Tibial artery (tissue), 4 donors: ENCODE results near the gene CD33.

Source experiments
- DNase-seq, 2 donors: peaks; one replicate each; pipeline ENCODE4 v3.0.0-alpha.2; 2019
- H3K27ac ChIP-seq, 2 donors: fragments of 200-600 bp; sonication (generic) in 1 of 2; 1 replicate in 1 of 2; 2 replicates in 1 of 2; pipeline ENCODE4 v1.5.1; 2018 to 2019; ENCODE audit warnings: mild to moderate bottlenecking in 1 of 2
- H3K27me3 ChIP-seq, 2 donors: fragments of 200-600 bp; sonication (generic) in 1 of 2; one replicate each; pipeline versions ENCODE4 v1.5.1 to v1.6.0; 2016 to 2019
- H3K36me3 ChIP-seq, 3 donors: fragments of 200-600 bp; sonication (generic) in 2 of 3; one replicate each; pipeline ENCODE4 v1.5.1; 2016 to 2019; ENCODE audit warnings: mild to moderate bottlenecking in 2 of 3
- H3K4me1 ChIP-seq, 4 donors: fragments of 200-600 bp; sonication (generic) in 2 of 4; 1 replicate in 3 of 4; 2 replicates in 1 of 4; pipeline ENCODE4 v1.5.1; 2016 to 2019
- H3K4me3 ChIP-seq, 2 donors: fragments of 200-600 bp; sonication (generic) in 1 of 2; 1 replicate in 1 of 2; 2 replicates in 1 of 2; pipeline ENCODE4 v1.5.1; 2018 to 2019; ENCODE audit warnings: mild to moderate bottlenecking in 2 of 2
- H3K9me3 ChIP-seq, 3 donors: fragments of 200-600 bp; sonication (generic) in 1 of 3; one replicate each; pipeline ENCODE4 v1.5.1; 2016 to 2019
- CTCF ChIP-seq, 2 experiments: fragments of 200-600 bp in 1 of 2; fragments of 450-650 bp in 1 of 2; IDR thresholded peaks; one replicate each; pipeline ENCODE4 v1.5.1; 2017 to 2019; ENCODE audit warnings: antibody characterized with exemption in 2 of 2, mild to moderate bottlenecking in 1 of 2, moderate library complexity in 1 of 2
- intact Hi-C: fragments of 100-400 bp; cut with DNase I; formaldehyde crosslinking; loops from one replicate; pipeline ENCODE4 v1.15.0; 2023; ENCODE audit warnings: low total_unique reads

The CD33 gene

GRCh38 chr19:51200071-51200666 is 24.7 kb upstream of the CD33 start:
- intact Hi-C loops, result no loop called here
- H3K4me1 ChIP-seq, result no peaks in the 10 kb centered on the region
- H3K27me3 ChIP-seq, result peaks cover 0 to 30% of the 10 kb centered on the region in 2 donors
- no peaks in the 10 kb centered on the region for H3K9me3 ChIP-seq
- H3K4me3 ChIP-seq, result no peak overlapping the region
- H3K36me3 ChIP-seq, result no peaks in the 10 kb centered on the region
- H3K27ac ChIP-seq, result no peak overlapping the region
- DNase-seq, result no peak
- no peak for TF ChIP-seq CTCF (IDR thresholded peaks at IDR 0.05)

GRCh38 chr19:51201712-51202111 is 23.2 kb upstream of the CD33 start:
- DNase-seq, result no peak
- H3K4me3 ChIP-seq, result no peak overlapping the region
- TF ChIP-seq CTCF (IDR thresholded peaks at IDR 0.05), result no peak
- H3K4me1 ChIP-seq, result no peaks in the 10 kb centered on the region
- intact Hi-C loops, result no loop called here
- no peaks in the 10 kb centered on the region for H3K9me3 ChIP-seq
- H3K27ac ChIP-seq, result no peak overlapping the region
- H3K27me3 ChIP-seq, result peaks cover 0 to 30% of the 10 kb centered on the region in 2 donors
- no peaks in the 10 kb centered on the region for H3K36me3 ChIP-seq

GRCh38 chr19:51203916-51204315 is 21.0 kb upstream of the CD33 start:
- H3K9me3 ChIP-seq, result no peaks in the 10 kb centered on the region
- no peaks in the 10 kb centered on the region for H3K4me1 ChIP-seq
- no peak overlapping the region for H3K4me3 ChIP-seq
- H3K27me3 ChIP-seq, result peaks cover 0 to 28% of the 10 kb centered on the region in 2 donors
- no peak for DNase-seq
- H3K36me3 ChIP-seq, result no peaks in the 10 kb centered on the region
- no peak overlapping the region for H3K27ac ChIP-seq
- intact Hi-C loops, result no loop called here
- TF ChIP-seq CTCF (IDR thresholded peaks at IDR 0.05), result no peak

GRCh38 chr19:51204321-51204720 is 20.6 kb upstream of the CD33 start:
- intact Hi-C loops, result no loop called here

GRCh38 chr19:51207747-51208146 is 17.1 kb upstream of the CD33 start:
- intact Hi-C loops, result no loop called here
- H3K27me3 ChIP-seq, result no peaks in the 10 kb centered on the region
- DNase-seq, result no peak
- no peak overlapping the region for H3K4me3 ChIP-seq
- H3K27ac ChIP-seq, result no peak overlapping the region
- no peaks in the 10 kb centered on the region for H3K9me3 ChIP-seq
- H3K36me3 ChIP-seq, result no peaks in the 10 kb centered on the region
- no peak for TF ChIP-seq CTCF (IDR thresholded peaks at IDR 0.05)
- H3K4me1 ChIP-seq, result no peaks in the 10 kb centered on the region

More at GRCh38 chr19:51204321-51204720, 20.6 kb upstream of the CD33 start:
- Histone ChIP-seq H3K36me3 (no peaks in the 10 kb centered on the region), H3K4me3 (no peak overlapping the region), H3K4me1 (no peaks in the 10 kb centered on the region), H3K27ac (no peak overlapping the region), H3K27me3 (peaks cover 0 to 24% of the 10 kb centered on the region in 2 donors), H3K9me3 (no peaks in the 10 kb centered on the region)
- peak in 1 of 2 donors; percentile 45 for DNase-seq
- TF ChIP-seq CTCF (IDR thresholded peaks at IDR 0.05), result no peak
